WI38 (cell line): ENCODE results near the gene BSPRY.

Source experiments
- H3K4me3 ChIP-seq: 2 replicates; pipeline ENCODE4 v1.5.1; 2011; ENCODE audit warnings: low read depth, mild to moderate bottlenecking, control low read depth, low read length
- CTCF ChIP-seq: IDR thresholded peaks from 2 replicates; pipeline ENCODE4 v1.5.1; 2012; ENCODE audit warnings: low read depth, mild to moderate bottlenecking, control low read depth, low read length

BSPRY gene

GRCh38 chr9:113320051-113320450 lies 29.3 kb upstream of the BSPRY start:
- TF ChIP-seq CTCF, result no peak
- no peak overlapping the region for H3K4me3 ChIP-seq

GRCh38 chr9:113322671-113323070 lies 26.7 kb upstream of the BSPRY start:
- no peak overlapping the region for H3K4me3 ChIP-seq
- no peak for TF ChIP-seq CTCF

- TF ChIP-seq CTCF, result no peak
- H3K4me3 ChIP-seq, result no peak overlapping the region
Observed at GRCh38 chr9:113326230-113326629, 23.1 kb upstream of the BSPRY start.

GRCh38 chr9:113328045-113328782 lies 21.1 kb upstream of the BSPRY start:
- no peak overlapping the region for H3K4me3 ChIP-seq
- TF ChIP-seq CTCF, result no peak

GRCh38 chr9:113331780-113332179 lies 17.6 kb upstream of the BSPRY start:
- no peak overlapping the region for H3K4me3 ChIP-seq
- TF ChIP-seq CTCF, result no peak

GRCh38 chr9:113337714-113338113 lies 11.6 kb upstream of the BSPRY start:
- H3K4me3 ChIP-seq, result no peak overlapping the region
- TF ChIP-seq CTCF, result no peak

- TF ChIP-seq CTCF, result no peak
Observed at GRCh38 chr9:113340011-113340699, 9.2 kb upstream of the BSPRY start, which contains the start of gene WDR31. Gene WDR31, minus strand, starts transcription at chr9:113340275. Its CDS starts 8,253 bp downstream, at chr9:113332022.

More at GRCh38 chr9:113340011-113340699, 9.2 kb upstream of the BSPRY start, which contains the start of gene WDR31:
- peak within 1 kb of the TSS; percentile 84 for H3K4me3 ChIP-seq
